Lower leg skin (tissue), 3 donors: ENCODE data around the gene PSORS1C1.

ENCODE experiments used
- POLR2A ChIP-seq, 2 donors: fragments of 450-650 bp; IDR thresholded peaks; one replicate each; pipeline ENCODE4 v1.6.1; 2016 to 2017; ENCODE audit warnings: antibody characterized with exemption in 2 of 2, mild to moderate bottlenecking in 1 of 2, moderate library complexity in 1 of 2
- TF ChIP-seq, protein P1 (sequence below), 3 donors: fragments of 450-650 bp; IDR thresholded peaks; one replicate each; pipeline ENCODE4 v1.5.1; 2016; ENCODE audit warnings: antibody characterized with exemption in 3 of 3, mild to moderate bottlenecking in 3 of 3, moderate library complexity in 2 of 3

DNA sequence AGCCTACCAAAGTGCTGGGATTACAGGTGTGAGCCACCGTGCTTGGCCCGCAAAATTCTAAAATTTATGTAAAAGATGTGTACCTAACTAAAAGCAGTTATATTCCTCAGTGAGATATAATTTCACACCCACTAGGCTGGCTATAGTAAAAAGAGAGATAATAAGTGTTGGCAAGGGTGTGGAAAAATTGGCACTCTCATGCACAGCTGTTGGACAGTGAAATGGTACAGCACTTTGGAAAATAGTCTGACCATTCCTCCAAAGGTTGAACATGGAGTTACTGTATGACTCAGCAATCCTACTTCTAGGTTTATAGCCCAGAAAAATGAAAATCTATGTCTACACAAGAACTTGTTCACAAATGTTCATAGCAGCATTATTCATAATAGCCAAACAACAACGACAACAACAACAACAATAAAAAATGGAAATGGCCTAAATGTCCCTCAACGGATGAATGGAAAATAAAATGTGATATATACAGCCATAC lies 16.1 kb upstream of the PSORS1C1 start:
- TF ChIP-seq, protein P1, sequence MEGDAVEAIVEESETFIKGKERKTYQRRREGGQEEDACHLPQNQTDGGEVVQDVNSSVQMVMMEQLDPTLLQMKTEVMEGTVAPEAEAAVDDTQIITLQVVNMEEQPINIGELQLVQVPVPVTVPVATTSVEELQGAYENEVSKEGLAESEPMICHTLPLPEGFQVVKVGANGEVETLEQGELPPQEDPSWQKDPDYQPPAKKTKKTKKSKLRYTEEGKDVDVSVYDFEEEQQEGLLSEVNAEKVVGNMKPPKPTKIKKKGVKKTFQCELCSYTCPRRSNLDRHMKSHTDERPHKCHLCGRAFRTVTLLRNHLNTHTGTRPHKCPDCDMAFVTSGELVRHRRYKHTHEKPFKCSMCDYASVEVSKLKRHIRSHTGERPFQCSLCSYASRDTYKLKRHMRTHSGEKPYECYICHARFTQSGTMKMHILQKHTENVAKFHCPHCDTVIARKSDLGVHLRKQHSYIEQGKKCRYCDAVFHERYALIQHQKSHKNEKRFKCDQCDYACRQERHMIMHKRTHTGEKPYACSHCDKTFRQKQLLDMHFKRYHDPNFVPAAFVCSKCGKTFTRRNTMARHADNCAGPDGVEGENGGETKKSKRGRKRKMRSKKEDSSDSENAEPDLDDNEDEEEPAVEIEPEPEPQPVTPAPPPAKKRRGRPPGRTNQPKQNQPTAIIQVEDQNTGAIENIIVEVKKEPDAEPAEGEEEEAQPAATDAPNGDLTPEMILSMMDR (IDR thresholded peaks at IDR 0.05), result no peak
- TF ChIP-seq POLR2A (IDR thresholded peaks at IDR 0.05), result no peak
